Stimulated activated CD4-positive, alpha-beta T cell treated with anti-CD3 and anti-CD28 coated beads, TNF-alpha, amount 100 ng/mL, for 1 hour (primary cell): ENCODE data around the gene FXYD6.

Experiments
- DNase-seq, 3 donors: peaks; one replicate each; pipeline ENCODE4 v3.0.0-alpha.2; 2020; ENCODE audit warnings: low read depth in 3 of 3, low spot score in 1 of 3

Gene FXYD6

GRCh38 chr11:117887431-117888138 lies 11.1 kb upstream of the FXYD6 start:
- DNase-seq = no peak

GRCh38 chr11:117885777-117886176 lies 9.3 kb upstream of the FXYD6 start:
- no peak for DNase-seq

- no peak for DNase-seq
These were observed 8.5 kb upstream of the FXYD6 start for GRCh38 chr11:117884994-117885393.

- no peak for DNase-seq
These were observed 6.6 kb upstream of the FXYD6 start for GRCh38 chr11:117883063-117883462.

GRCh38 chr11:117882311-117882905 lies 6.0 kb upstream of the FXYD6 start:
- DNase-seq = no peak

GRCh38 chr11:117881217-117881616 lies 4.8 kb upstream of the FXYD6 start:
- no peak for DNase-seq

GRCh38 chr11:117879516-117880480 lies 3.3 kb upstream of the FXYD6 start:
- no peak for DNase-seq

GRCh38 chr11:117878939-117879475 lies 2.5 kb upstream of the FXYD6 start:
- DNase-seq = no peak

GRCh38 chr11:117878314-117878938 lies 2.0 kb upstream of the FXYD6 start:
- DNase-seq = no peak

GRCh38 chr11:117877120-117877784 lies 794 bp upstream of the FXYD6 start:
- DNase-seq = no peak

- no peak for DNase-seq
These were observed 458 bp downstream of the FXYD6 start for GRCh38 chr11:117876059-117876340.

- DNase-seq = peak in 1 of 3 donors; percentile 4
These were observed 938 bp downstream of the FXYD6 start for GRCh38 chr11:117875382-117876058.

GRCh38 chr11:117874910-117875381 lies 1.5 kb downstream of the FXYD6 start:
- no peak for DNase-seq

- no peak for DNase-seq
These were observed 2.1 kb downstream of the FXYD6 start for GRCh38 chr11:117874253-117874909.

GRCh38 chr11:117873828-117874125 lies 2.7 kb downstream of the FXYD6 start:
- no peak for DNase-seq

- DNase-seq = no peak
These were observed 3.3 kb downstream of the FXYD6 start for GRCh38 chr11:117872975-117873827.

- no peak for DNase-seq
These were observed 4.0 kb downstream of the FXYD6 start for GRCh38 chr11:117872420-117872961.

- DNase-seq = no peak
These were observed 4.7 kb downstream of the FXYD6 start for GRCh38 chr11:117871784-117872183.

GRCh38 chr11:117871160-117871559 lies 5.3 kb downstream of the FXYD6 start:
- no peak for DNase-seq
